Neuronal stem cell (in vitro differentiated cells): ENCODE results near the gene FBXL15.

Experiments
- DNase-seq: peaks from one replicate; pipeline ENCODE4 v3.0.0-alpha.2; 2013; ENCODE audit warnings: low spot score
- H2AFZ ChIP-seq: one replicate; pipeline ENCODE4 v1.6.1; 2013; ENCODE audit warnings: mild to moderate bottlenecking, low read length, inconsistent platforms
- H2AK5ac ChIP-seq: 2 replicates; pipeline ENCODE4 v1.6.1; 2013; ENCODE audit warnings: low read depth, mild to moderate bottlenecking, inconsistent platforms, low read length, moderate library complexity, mixed read lengths
- H2BK120ac ChIP-seq: 2 replicates; pipeline ENCODE4 v1.6.1; 2013; ENCODE audit warnings: low read depth, mild to moderate bottlenecking, inconsistent platforms, low read length, moderate library complexity, mixed read lengths
- H2BK12ac ChIP-seq: one replicate; pipeline ENCODE4 v1.6.1; 2013; ENCODE audit warnings: low read length, inconsistent platforms
- H2BK15ac ChIP-seq: 2 replicates; pipeline ENCODE4 v1.6.1; 2013; ENCODE audit warnings: mild to moderate bottlenecking, low read length, inconsistent platforms, mixed read lengths
- H2BK5ac ChIP-seq: one replicate; pipeline ENCODE4 v1.6.1; 2013; ENCODE audit warnings: inconsistent platforms, mild to moderate bottlenecking, low read length, moderate library complexity
- H3K14ac ChIP-seq: one replicate; pipeline ENCODE4 v1.6.1; 2013; ENCODE audit warnings: low read length, inconsistent platforms
- H3K18ac ChIP-seq: 2 replicates; pipeline ENCODE4 v1.6.1; 2013; ENCODE audit warnings: low read length, inconsistent platforms
- H3K23ac ChIP-seq: 2 replicates; pipeline ENCODE4 v1.6.1; 2013; ENCODE audit warnings: low read depth, mild to moderate bottlenecking, mixed read lengths, low read length, inconsistent platforms; ENCODE audit not compliant: poor library complexity
- H3K27ac ChIP-seq: replicated peaks from 3 replicates; pipeline ENCODE4 v1.5.1; 2013; ENCODE audit warnings: low read length, inconsistent platforms
- H3K27me3 ChIP-seq, 3 experiments: 2 replicates each; pipeline ENCODE4 v1.6.1; 2013; ENCODE audit warnings: low read length in 3 of 3, mild to moderate bottlenecking in 2 of 3, inconsistent platforms in 1 of 3, low read depth in 1 of 3, mixed read lengths in 1 of 3, moderate library complexity in 1 of 3; ENCODE audit not compliant: control insufficient read depth in 3 of 3, insufficient read depth in 3 of 3
- H3K36me3 ChIP-seq, 2 donors: replicated peaks in 1 of 2; 2 replicates each; pipeline ENCODE4 v1.6.1; 2013; ENCODE audit warnings: low read length in 2 of 2; ENCODE audit not compliant: control insufficient read depth in 2 of 2, insufficient read depth in 2 of 2
- H3K4ac ChIP-seq: 2 replicates; pipeline ENCODE4 v1.6.1; 2013; ENCODE audit warnings: inconsistent platforms, mild to moderate bottlenecking, low read length, moderate library complexity
- H3K4me1 ChIP-seq, 2 donors: 1 replicate in 1 of 2; 2 replicates in 1 of 2; pipeline ENCODE4 v1.6.1; 2013; ENCODE audit warnings: low read length in 2 of 2, low read depth in 1 of 2; ENCODE audit not compliant: control insufficient read depth in 2 of 2, insufficient read depth in 1 of 2
- H3K4me2 ChIP-seq: one replicate; pipeline ENCODE4 v1.6.1; 2013; ENCODE audit warnings: mild to moderate bottlenecking, low read length, inconsistent platforms; ENCODE audit not compliant: insufficient read depth, poor library complexity, severe bottlenecking
- H3K4me3 ChIP-seq, 2 donors: 2 replicates each; pipeline ENCODE4 v1.5.1; 2013; ENCODE audit warnings: low read length in 2 of 2, mild to moderate bottlenecking in 2 of 2, inconsistent platforms in 1 of 2, moderate library complexity in 1 of 2
- H3K79me1 ChIP-seq: one replicate; pipeline ENCODE4 v1.6.1; 2013; ENCODE audit warnings: low read depth, mild to moderate bottlenecking, inconsistent platforms, low read length, moderate library complexity
- H3K9ac ChIP-seq: one replicate; pipeline ENCODE4 v1.6.1; 2013; ENCODE audit warnings: mild to moderate bottlenecking, low read depth, low read length, inconsistent platforms; ENCODE audit not compliant: poor library complexity
- H3K9me3 ChIP-seq, 2 donors: replicated peaks in 1 of 2; 2 replicates each; pipeline versions ENCODE3 to v1.6.1; 2013; ENCODE audit warnings: low read length in 2 of 2, mild to moderate bottlenecking in 2 of 2, inconsistent platforms in 1 of 2, low read depth in 1 of 2, mixed read lengths in 1 of 2, moderate library complexity in 1 of 2; ENCODE audit not compliant: control insufficient read depth in 2 of 2, insufficient read depth in 1 of 2
- H4K8ac ChIP-seq: one replicate; pipeline ENCODE4 v1.6.1; 2013; ENCODE audit warnings: low read depth, mild to moderate bottlenecking, inconsistent platforms, low read length, moderate library complexity
- H4K91ac ChIP-seq: one replicate; pipeline ENCODE4 v1.6.1; 2013; ENCODE audit warnings: low read length, low read depth, mild to moderate bottlenecking, inconsistent platforms; ENCODE audit not compliant: poor library complexity
- WGBS, 2 donors: extraction: QIAGEN DNeasy Blood & Tissue Kit; methylation state at CpG; one replicate each; pipeline ENCODE4 v1.1.7; 2013; ENCODE audit warnings: missing lambda C conversion rate in 2 of 2, mixed read lengths in 1 of 2; ENCODE audit not compliant: insufficient read length in 2 of 2, insufficient replicate concordance in 1 of 2; ENCODE audit errors: extremely low coverage in 2 of 2; 5-methylcytosine and 5-hydroxymethylcytosine counted together

The FBXL15 gene

DNA sequence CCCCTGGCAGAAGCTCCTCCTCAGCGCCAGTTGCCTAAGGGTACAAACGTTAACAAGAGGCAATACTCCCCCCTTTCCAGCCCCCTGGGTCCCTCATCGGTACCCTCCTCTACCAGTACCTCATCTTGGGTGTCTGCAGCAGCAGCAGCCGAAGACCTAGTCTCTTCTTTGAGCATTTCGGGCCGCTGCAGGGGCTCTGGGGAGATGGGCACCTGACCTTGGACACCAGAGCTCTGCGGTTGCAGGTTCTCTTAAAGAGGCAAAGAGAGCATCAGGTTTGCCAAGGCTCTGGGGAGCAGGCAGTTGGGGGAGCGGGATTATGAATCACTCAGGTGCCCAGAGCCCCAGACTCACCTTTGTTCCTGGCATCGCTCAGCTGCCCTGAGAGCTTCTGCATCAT lies 3.5 kb downstream of the FBXL15 start:
- Histone ChIP-seq H4K91ac (no peak overlapping the region), H2AFZ (no peak overlapping the region), H3K9me3 (no peaks in the 10 kb centered on the region), H3K79me1 (no peaks in the 10 kb centered on the region), H4K8ac (no peak overlapping the region), H2BK15ac (no peak overlapping the region), H3K14ac (no peak overlapping the region), H3K23ac (no peak overlapping the region), H3K4me2 (no peak overlapping the region), H3K36me3 (peaks cover 11 to 34% of the 10 kb centered on the region in 2 donors), H3K4me1 (peaks cover 14 to 18% of the 10 kb centered on the region in 2 donors), H3K9ac (no peak overlapping the region), H3K27ac (no peak overlapping the region), H2BK120ac (no peak overlapping the region), H3K18ac (no peak overlapping the region), H3K27me3 (peaks cover 0 to 12% (median 0%) of the 10 kb centered on the region in 3 experiments), H2AK5ac (no peak overlapping the region), H3K4ac (no peak overlapping the region), H2BK12ac (no peak overlapping the region), H3K4me3 (no peak overlapping the region), H2BK5ac (no peak overlapping the region)
- WGBS, 2 donors: no CpG with 5 or more reads among the region's 9 CpGs
- no peak for DNase-seq

DNA sequence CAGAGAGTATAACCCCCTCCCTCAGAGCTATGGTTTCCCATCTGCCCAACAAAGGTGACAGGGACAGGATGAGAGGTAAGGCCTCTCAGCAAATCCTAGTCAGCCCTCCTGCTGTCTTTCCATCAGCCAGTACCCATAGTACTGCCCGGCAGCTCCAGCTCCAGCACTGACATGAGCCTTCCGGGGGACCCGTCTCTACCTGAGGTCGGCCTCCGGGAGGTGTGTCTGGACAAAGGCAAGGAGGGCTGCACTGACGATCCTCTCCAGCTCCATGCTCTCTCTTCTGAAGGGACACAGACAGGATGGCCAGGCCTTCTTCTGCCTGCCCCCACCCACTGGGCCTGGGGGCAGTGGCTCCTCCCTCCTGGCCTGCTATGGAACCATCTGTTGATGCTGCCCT lies 4.3 kb downstream of the FBXL15 start:
- Histone ChIP-seq H3K27me3 (peaks cover 0 to 12% (median 0%) of the 10 kb centered on the region in 3 experiments), H2BK120ac (no peak overlapping the region), H3K9ac (no peak overlapping the region), H3K4me1 (peaks cover 14 to 16% of the 10 kb centered on the region in 2 donors), H3K27ac (no peak overlapping the region), H2BK5ac (no peak overlapping the region), H3K4me2 (no peak overlapping the region), H2BK15ac (no peak overlapping the region), H2BK12ac (no peak overlapping the region), H3K14ac (no peak overlapping the region), H3K23ac (no peak overlapping the region), H4K8ac (no peak overlapping the region), H3K4me3 (no peak overlapping the region), H2AFZ (no peak overlapping the region), H3K4ac (no peak overlapping the region), H2AK5ac (no peak overlapping the region), H3K36me3 (peaks cover 11 to 34% of the 10 kb centered on the region in 2 donors), H4K91ac (no peak overlapping the region), H3K18ac (no peak overlapping the region), H3K79me1 (no peaks in the 10 kb centered on the region), H3K9me3 (no peaks in the 10 kb centered on the region)
- DNase-seq: no peak
- WGBS, 2 donors: no CpG with 5 or more reads among the region's 6 CpGs

DNA sequence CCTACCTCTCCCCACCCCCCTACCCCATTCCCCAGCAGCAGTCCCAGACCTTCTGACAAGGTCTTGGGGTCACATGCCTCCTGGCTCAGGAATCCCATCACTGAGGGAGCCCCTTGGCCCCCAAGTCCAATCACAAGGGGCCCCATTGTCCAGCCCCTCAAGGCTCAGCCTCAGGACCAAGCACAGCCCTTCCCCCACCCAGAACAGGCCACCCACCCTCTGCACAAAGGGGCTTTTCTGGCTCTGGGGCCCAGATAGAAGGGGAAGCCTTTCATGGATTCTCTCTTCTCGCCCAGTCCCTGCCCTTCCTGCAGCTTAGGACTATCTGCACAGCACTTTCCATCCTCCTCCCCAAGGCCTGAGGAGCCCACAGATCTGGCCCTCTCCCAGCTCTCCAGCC lies 4.8 kb downstream of the FBXL15 start:
- no peak overlapping the region for H3K14ac ChIP-seq
- no peak overlapping the region for H3K23ac ChIP-seq
- WGBS, 2 donors: no CpG with 5 or more reads among the region's 1 CpG
- H3K18ac ChIP-seq: no peak overlapping the region
- H4K91ac ChIP-seq: no peak overlapping the region
- no peak overlapping the region for H3K4me2 ChIP-seq
- H2AK5ac ChIP-seq: no peak overlapping the region
- no peak overlapping the region for H3K27ac ChIP-seq
- no peaks in the 10 kb centered on the region for H3K9me3 ChIP-seq
- no peak overlapping the region for H2BK5ac ChIP-seq
- no peak overlapping the region for H2BK15ac ChIP-seq
- H4K8ac ChIP-seq: no peak overlapping the region
- no peak overlapping the region for H3K4ac ChIP-seq
- H3K4me1 ChIP-seq: peaks cover 14% of the 10 kb centered on the region in 2 donors
- no peak overlapping the region for H2AFZ ChIP-seq
- peaks cover 11 to 34% of the 10 kb centered on the region in 2 donors for H3K36me3 ChIP-seq
- H2BK120ac ChIP-seq: no peak overlapping the region
- DNase-seq: no peak
- peaks cover 0 to 12% (median 0%) of the 10 kb centered on the region in 3 experiments for H3K27me3 ChIP-seq
- H3K9ac ChIP-seq: no peak overlapping the region
- no peaks in the 10 kb centered on the region for H3K79me1 ChIP-seq
- H3K4me3 ChIP-seq: no peak overlapping the region
- no peak overlapping the region for H2BK12ac ChIP-seq

DNA sequence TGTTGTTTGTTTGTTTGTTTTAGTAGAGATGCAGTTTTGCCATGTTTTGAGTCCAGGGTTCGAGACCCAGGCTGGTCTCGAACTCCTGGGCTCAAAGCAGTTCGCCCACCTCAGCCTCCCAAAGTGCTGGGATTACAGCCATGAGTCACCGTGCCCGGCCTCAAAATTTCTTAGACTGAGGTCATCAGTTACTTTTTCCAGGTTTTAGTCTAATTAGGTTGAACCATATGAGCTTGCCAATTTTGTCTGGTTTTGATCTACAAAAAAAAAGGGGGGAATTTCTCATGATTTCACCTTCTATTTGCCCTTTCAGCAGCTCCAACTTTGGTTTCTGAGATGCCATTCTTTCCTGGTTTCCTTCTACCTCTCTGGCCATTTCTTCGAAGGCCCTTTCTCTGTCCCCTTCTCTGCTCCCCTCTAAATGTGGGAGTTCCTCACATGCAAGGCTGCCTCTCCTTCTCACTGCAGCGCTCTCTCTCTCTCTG lies 6.2 kb downstream of the FBXL15 start:
- Histone ChIP-seq H3K9me3 (no peaks in the 10 kb centered on the region), H3K4me3 (no peak overlapping the region), H4K91ac (no peak overlapping the region), H3K36me3 (peaks cover 11 to 39% of the 10 kb centered on the region in 2 donors), H2BK5ac (no peak overlapping the region), H3K79me1 (no peaks in the 10 kb centered on the region), H3K4ac (no peak overlapping the region), H3K27me3 (peaks cover 0 to 7% (median 0%) of the 10 kb centered on the region in 3 experiments), H2BK120ac (no peak overlapping the region), H2BK12ac (no peak overlapping the region), H3K14ac (no peak overlapping the region), H2BK15ac (no peak overlapping the region), H2AK5ac (no peak overlapping the region), H2AFZ (no peak overlapping the region), H4K8ac (no peak overlapping the region), H3K18ac (no peak overlapping the region), H3K9ac (no peak overlapping the region), H3K4me1 (peaks cover 16% of the 10 kb centered on the region in 2 donors), H3K23ac (no peak overlapping the region), H3K4me2 (no peak overlapping the region), H3K27ac (no peak overlapping the region)
- WGBS, 2 donors: no CpG with 5 or more reads among the region's 7 CpGs
- no peak for DNase-seq
